ENCODE measurements around the gene PRR19. TPM values are rescaled to one million over a fixed set of nuclear protein-coding genes. Genes with fewer than 3 reads are reported as not detected.

The PRR19 gene
- total RNA-seq, 1 experiment from 2014 or later: 3.2 TPM

DNA sequence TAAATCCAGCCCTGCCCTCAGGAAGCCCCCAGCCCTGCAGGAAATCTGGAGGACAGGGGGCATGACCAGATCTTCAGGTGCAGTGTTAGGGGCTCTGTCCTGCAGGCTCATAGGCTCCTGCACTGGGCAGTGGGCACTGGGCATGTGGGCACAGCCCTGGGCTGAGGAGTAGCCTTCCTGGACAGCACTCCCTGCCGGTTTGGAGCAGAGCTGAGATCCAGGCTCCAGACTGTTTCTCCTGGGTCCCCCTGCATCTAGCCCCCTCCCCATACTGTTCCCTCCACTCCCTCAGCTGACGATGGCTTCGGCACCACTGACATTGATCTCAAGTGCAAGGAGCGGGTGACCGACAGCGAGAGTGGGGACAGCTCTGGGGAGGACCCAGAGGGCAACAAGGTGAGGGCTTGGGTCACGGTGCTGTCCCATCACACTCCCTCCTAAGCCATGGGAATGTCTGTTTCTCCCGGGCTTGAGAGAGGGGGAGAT, 12.3 kb upstream of the PRR19 start:
- H3K18ac ChIP-seq (ENCODE audit: insufficient read length, low read depth, low read length): no peak overlapping the region
- no peaks in the 10 kb centered on the region for H3K4me1 ChIP-seq (ENCODE audit: insufficient read depth, low read length)
- H2BK120ac ChIP-seq (ENCODE audit: low read depth, low read length, poor library complexity, severe bottlenecking): no peak overlapping the region
- Mint-ChIP-seq H3K36me3 (ENCODE audit: insufficient read depth in 1 of 3, low read depth in 3 of 3) (peaks cover 22 to 67% (median 60%) of the 10 kb centered on the region in 3 experiments), H3K27me3 (ENCODE audit: low read depth) (no peaks in the 10 kb centered on the region; the same call in 1 of the 2 replicates), H3K27ac (peak overlapping the region in 1 of 3 experiments; percentile 10; a peak in 1 of 7 replicates), H3K4me3 (no peak overlapping the region), H3K4me1 (peaks cover 14 to 46% of the 10 kb centered on the region in 2 experiments), H3K9me3 (no peaks in the 10 kb centered on the region)
- no peak overlapping the region for H2BK12ac ChIP-seq (ENCODE audit: insufficient read length, low read depth, low read length)
- no CpG with 5 or more reads among the region's 8 CpGs for WGBS (ENCODE audit: extremely low coverage, insufficient read length, low lambda C conversion rate)
- no peak overlapping the region for H3K9ac ChIP-seq (ENCODE audit: extremely low read depth, insufficient read length, low read length)
- H4K8ac ChIP-seq (replicated peaks; ENCODE audit: insufficient read length, low read depth, low read length): no peak overlapping the region
- H2AFZ ChIP-seq (ENCODE audit: low read length): no peak overlapping the region
- H3K23ac ChIP-seq (ENCODE audit: insufficient read length, low read depth, low read length): no peak overlapping the region
- no peak overlapping the region for H4K5ac ChIP-seq (ENCODE audit: insufficient read length, low read depth, low read length)
- no peak overlapping the region for H2BK5ac ChIP-seq (ENCODE audit: insufficient read length, low read length)
- no peaks in the 10 kb centered on the region for H4K20me1 ChIP-seq (ENCODE audit: control insufficient read depth, insufficient read depth, insufficient read length)
- no peak overlapping the region for H2BK20ac ChIP-seq (ENCODE audit: low read depth, low read length, poor library complexity, severe bottlenecking)
- no peaks in the 10 kb centered on the region for H3K9me3 ChIP-seq (ENCODE audit: control insufficient read depth, low read depth, low read length)
- H3K4ac ChIP-seq (ENCODE audit: low read depth, low read length): no peak overlapping the region
- no peak overlapping the region for H3K14ac ChIP-seq (ENCODE audit: insufficient read depth, low read length)
- TF ChIP-seq, protein P1, sequence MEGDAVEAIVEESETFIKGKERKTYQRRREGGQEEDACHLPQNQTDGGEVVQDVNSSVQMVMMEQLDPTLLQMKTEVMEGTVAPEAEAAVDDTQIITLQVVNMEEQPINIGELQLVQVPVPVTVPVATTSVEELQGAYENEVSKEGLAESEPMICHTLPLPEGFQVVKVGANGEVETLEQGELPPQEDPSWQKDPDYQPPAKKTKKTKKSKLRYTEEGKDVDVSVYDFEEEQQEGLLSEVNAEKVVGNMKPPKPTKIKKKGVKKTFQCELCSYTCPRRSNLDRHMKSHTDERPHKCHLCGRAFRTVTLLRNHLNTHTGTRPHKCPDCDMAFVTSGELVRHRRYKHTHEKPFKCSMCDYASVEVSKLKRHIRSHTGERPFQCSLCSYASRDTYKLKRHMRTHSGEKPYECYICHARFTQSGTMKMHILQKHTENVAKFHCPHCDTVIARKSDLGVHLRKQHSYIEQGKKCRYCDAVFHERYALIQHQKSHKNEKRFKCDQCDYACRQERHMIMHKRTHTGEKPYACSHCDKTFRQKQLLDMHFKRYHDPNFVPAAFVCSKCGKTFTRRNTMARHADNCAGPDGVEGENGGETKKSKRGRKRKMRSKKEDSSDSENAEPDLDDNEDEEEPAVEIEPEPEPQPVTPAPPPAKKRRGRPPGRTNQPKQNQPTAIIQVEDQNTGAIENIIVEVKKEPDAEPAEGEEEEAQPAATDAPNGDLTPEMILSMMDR (conservative IDR thresholded peaks at IDR 0.05): no peak
- peaks cover 3% of the 10 kb centered on the region; the same call in 1 of the 2 replicates for H3K79me2 ChIP-seq (ENCODE audit: insufficient read depth, low read length)
- no peak overlapping the region for H3K27ac ChIP-seq (ENCODE audit: insufficient read length, low read depth, low read length)
- H3K23me2 ChIP-seq (ENCODE audit: insufficient read length, low read depth, low read length, poor library complexity, severe bottlenecking): peaks cover 6% of the 10 kb centered on the region
- H3K27me3 ChIP-seq (ENCODE audit: insufficient read depth, low read length): no peaks in the 10 kb centered on the region
- H4K91ac ChIP-seq (ENCODE audit: insufficient read length, low read depth, low read length): no peak overlapping the region
- no peak overlapping the region for H3T11ph ChIP-seq (ENCODE audit: low read length)
- no peak overlapping the region for H2AK5ac ChIP-seq (ENCODE audit: insufficient read length, low read length)
- no peak for DNase-seq
- no peak overlapping the region for H3K56ac ChIP-seq (ENCODE audit: insufficient read length, low read depth, low read length)
- H3K4me2 ChIP-seq (ENCODE audit: insufficient read depth, insufficient read length, low read length): no peak overlapping the region
- H2BK15ac ChIP-seq (ENCODE audit: low read depth, low read length): no peak overlapping the region
- H3K79me1 ChIP-seq (ENCODE audit: insufficient read depth, low read depth, low read length, poor library complexity, severe bottlenecking): peaks cover 11% of the 10 kb centered on the region
